ENCODE data around the gene TMEM132D.

Gene TMEM132D

DNA sequence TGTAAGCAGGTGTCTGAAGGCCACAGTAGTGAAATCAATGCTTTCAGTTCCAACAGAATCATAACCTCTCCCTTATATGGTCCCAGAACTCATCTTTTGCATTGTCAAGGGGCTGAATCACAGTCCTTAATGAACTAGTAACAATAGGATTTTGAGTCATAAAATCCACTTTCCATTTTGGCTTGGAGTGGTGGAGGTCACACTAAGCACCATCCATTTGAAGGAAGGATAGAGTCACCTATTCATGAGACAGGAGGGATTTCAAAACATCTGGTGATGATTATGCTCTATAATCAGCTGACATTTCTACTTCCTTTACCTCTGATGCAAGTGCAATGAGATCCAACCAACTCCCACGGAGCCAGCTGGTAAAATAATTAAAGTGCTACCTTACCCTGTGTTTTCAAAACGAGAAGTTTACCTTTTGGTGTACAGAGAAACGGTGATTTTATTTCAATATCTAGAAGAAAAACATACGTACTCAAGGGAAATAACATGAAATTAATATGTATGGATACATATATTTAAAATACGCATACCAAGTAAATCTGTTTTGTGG lies 59.1 kb downstream of the TMEM132D start:
- Histone ChIP-seq H3K9me3 (ENCODE audit: low read length) (no peaks in the 10 kb centered on the region), H3K4me3 (ENCODE audit: low read depth in 1 of 2, low read length in 2 of 2) (no peak overlapping the region), H3K4me1 (ENCODE audit: insufficient read depth, low read length) (no peaks in the 10 kb centered on the region), H3K27me3 (ENCODE audit: control insufficient read depth in 1 of 2, insufficient read depth in 2 of 2, low read length in 2 of 2) (no peaks in the 10 kb centered on the region), H3K9ac (ENCODE audit: low read length) (no peak overlapping the region), H3K27ac (ENCODE audit: low read depth, low read length) (no peak overlapping the region), H3K36me3 (ENCODE audit: insufficient read depth, low read length) (no peaks in the 10 kb centered on the region)

- Histone ChIP-seq H3K9me3 (ENCODE audit: low read length) (no peaks in the 10 kb centered on the region), H3K4me1 (ENCODE audit: insufficient read depth, low read length) (no peaks in the 10 kb centered on the region)
These were observed 62.6 kb downstream of the TMEM132D start for GRCh38 chr12:129841251-129841650.

GRCh38 chr12:129840145-129840884 lies 63.5 kb downstream of the TMEM132D start:
- no peaks in the 10 kb centered on the region for H3K27me3 ChIP-seq (ENCODE audit: control insufficient read depth in 1 of 2, insufficient read depth in 2 of 2, low read length in 2 of 2)
- H3K9me3 ChIP-seq (ENCODE audit: low read length) = no peaks in the 10 kb centered on the region
- H3K4me1 ChIP-seq (ENCODE audit: insufficient read depth, low read length) = no peaks in the 10 kb centered on the region
- no peaks in the 10 kb centered on the region for H3K36me3 ChIP-seq (ENCODE audit: insufficient read depth, low read length)
- no peak overlapping the region for H3K4me3 ChIP-seq (ENCODE audit: low read depth in 1 of 2, low read length in 2 of 2)
- H3K27ac ChIP-seq (ENCODE audit: low read depth, low read length) = no peak overlapping the region
- no peak overlapping the region for H3K9ac ChIP-seq (ENCODE audit: low read length)

More at GRCh38 chr12:129841251-129841650, 62.6 kb downstream of the TMEM132D start:
- Histone ChIP-seq H3K27ac (ENCODE audit: low read depth, low read length) (no peak overlapping the region), H3K4me3 (ENCODE audit: low read depth in 1 of 2, low read length in 2 of 2) (no peak overlapping the region), H3K36me3 (ENCODE audit: insufficient read depth, low read length) (no peaks in the 10 kb centered on the region), H3K9ac (ENCODE audit: low read length) (no peak overlapping the region), H3K27me3 (ENCODE audit: control insufficient read depth in 1 of 2, insufficient read depth in 2 of 2, low read length in 2 of 2) (no peaks in the 10 kb centered on the region)

DNA sequence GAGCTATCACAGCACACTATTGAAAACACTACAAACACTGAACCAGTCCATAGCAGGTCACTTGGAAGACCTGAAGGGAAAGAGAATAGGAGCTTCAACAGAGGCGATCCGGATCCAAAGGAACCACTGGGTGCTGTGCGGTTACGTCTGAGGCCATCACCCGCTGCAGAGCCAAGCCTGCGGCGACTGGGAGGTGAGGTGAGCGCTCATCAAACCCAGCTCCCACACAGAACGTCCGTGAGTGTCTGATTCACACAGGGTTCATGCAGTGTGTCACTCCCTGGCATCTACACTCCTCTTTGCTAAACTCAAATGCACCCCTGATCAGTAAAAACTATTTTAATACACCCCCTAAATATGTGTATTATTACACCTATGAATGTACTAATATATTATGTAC lies 64.1 kb downstream of the TMEM132D start:
- H3K9ac ChIP-seq (ENCODE audit: low read length) = no peak overlapping the region
- no peaks in the 10 kb centered on the region for H3K4me1 ChIP-seq (ENCODE audit: insufficient read depth, low read length)
- no peaks in the 10 kb centered on the region for H3K27me3 ChIP-seq (ENCODE audit: control insufficient read depth in 1 of 2, insufficient read depth in 2 of 2, low read length in 2 of 2)
- no peaks in the 10 kb centered on the region for H3K36me3 ChIP-seq (ENCODE audit: insufficient read depth, low read length)
- no peak overlapping the region for H3K27ac ChIP-seq (ENCODE audit: low read depth, low read length)
- H3K4me3 ChIP-seq (ENCODE audit: low read depth in 1 of 2, low read length in 2 of 2) = no peak overlapping the region
- H3K9me3 ChIP-seq (ENCODE audit: low read length) = no peaks in the 10 kb centered on the region

DNA sequence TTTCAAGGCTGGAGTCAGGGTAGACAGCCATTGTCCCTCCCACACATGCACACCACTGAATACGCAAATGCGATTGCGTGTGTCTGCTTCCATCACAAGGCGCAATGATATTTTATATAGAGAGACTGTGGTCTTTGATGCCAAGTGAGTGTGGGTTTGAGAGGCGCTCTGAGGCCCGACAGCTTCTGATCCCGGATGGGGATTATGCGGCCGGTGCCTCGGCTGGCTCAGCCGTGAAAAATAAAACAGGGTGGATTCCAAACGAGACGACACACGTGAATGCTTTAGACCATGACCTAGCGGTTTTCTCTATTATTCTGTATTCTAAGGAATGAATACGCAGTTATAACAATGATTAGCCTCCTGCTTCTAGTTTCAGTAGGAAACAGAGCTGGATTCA lies 72.5 kb downstream of the TMEM132D start:
- Histone ChIP-seq H3K9ac (ENCODE audit: low read length) (no peak overlapping the region), H3K4me3 (ENCODE audit: low read depth in 1 of 2, low read length in 2 of 2) (no peak overlapping the region), H3K27ac (ENCODE audit: low read depth, low read length) (no peak overlapping the region), H3K9me3 (ENCODE audit: low read length) (no peaks in the 10 kb centered on the region), H3K36me3 (ENCODE audit: insufficient read depth, low read length) (no peaks in the 10 kb centered on the region), H3K27me3 (ENCODE audit: control insufficient read depth in 1 of 2, insufficient read depth in 2 of 2, low read length in 2 of 2) (no peaks in the 10 kb centered on the region), H3K4me1 (ENCODE audit: insufficient read depth, low read length) (no peaks in the 10 kb centered on the region)

DNA sequence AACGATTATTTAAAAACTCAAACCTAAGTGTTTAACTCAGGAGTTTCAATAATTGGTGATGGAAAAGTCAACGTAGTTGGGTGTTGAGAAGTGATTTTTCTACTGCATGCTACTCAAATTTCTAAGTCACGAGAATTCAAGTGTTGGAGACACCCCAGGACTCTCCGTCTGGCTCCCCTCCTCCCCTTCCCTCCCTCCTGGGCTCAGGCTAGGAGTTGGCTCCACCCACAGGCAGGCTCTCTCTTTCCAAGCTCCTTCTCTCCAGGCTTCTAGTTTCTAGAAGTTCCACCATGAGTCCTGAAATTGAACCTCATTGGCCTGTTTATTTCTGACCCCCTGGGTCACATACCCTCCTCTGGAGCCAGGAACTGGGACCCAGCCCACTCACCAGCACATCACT lies 73.0 kb downstream of the TMEM132D start:
- H3K4me3 ChIP-seq (ENCODE audit: low read depth in 1 of 2, low read length in 2 of 2) = no peak overlapping the region
- H3K9me3 ChIP-seq (ENCODE audit: low read length) = no peaks in the 10 kb centered on the region
- no peaks in the 10 kb centered on the region for H3K27me3 ChIP-seq (ENCODE audit: control insufficient read depth in 1 of 2, insufficient read depth in 2 of 2, low read length in 2 of 2)
- H3K9ac ChIP-seq (ENCODE audit: low read length) = no peak overlapping the region
- H3K27ac ChIP-seq (ENCODE audit: low read depth, low read length) = no peak overlapping the region
- no peaks in the 10 kb centered on the region for H3K4me1 ChIP-seq (ENCODE audit: insufficient read depth, low read length)
- no peaks in the 10 kb centered on the region for H3K36me3 ChIP-seq (ENCODE audit: insufficient read depth, low read length)

- H3K36me3 ChIP-seq (ENCODE audit: insufficient read depth, low read length) = no peaks in the 10 kb centered on the region
- no peak overlapping the region for H3K4me3 ChIP-seq (ENCODE audit: low read depth in 1 of 2, low read length in 2 of 2)
- no peaks in the 10 kb centered on the region for H3K4me1 ChIP-seq (ENCODE audit: insufficient read depth, low read length)
- H3K27ac ChIP-seq (ENCODE audit: low read depth, low read length) = no peak overlapping the region
- no peaks in the 10 kb centered on the region for H3K27me3 ChIP-seq (ENCODE audit: control insufficient read depth in 1 of 2, insufficient read depth in 2 of 2, low read length in 2 of 2)
- no peak overlapping the region for H3K9ac ChIP-seq (ENCODE audit: low read length)
- H3K9me3 ChIP-seq (ENCODE audit: low read length) = no peaks in the 10 kb centered on the region
These were observed 75.9 kb downstream of the TMEM132D start for GRCh38 chr12:129827866-129828384.

DNA sequence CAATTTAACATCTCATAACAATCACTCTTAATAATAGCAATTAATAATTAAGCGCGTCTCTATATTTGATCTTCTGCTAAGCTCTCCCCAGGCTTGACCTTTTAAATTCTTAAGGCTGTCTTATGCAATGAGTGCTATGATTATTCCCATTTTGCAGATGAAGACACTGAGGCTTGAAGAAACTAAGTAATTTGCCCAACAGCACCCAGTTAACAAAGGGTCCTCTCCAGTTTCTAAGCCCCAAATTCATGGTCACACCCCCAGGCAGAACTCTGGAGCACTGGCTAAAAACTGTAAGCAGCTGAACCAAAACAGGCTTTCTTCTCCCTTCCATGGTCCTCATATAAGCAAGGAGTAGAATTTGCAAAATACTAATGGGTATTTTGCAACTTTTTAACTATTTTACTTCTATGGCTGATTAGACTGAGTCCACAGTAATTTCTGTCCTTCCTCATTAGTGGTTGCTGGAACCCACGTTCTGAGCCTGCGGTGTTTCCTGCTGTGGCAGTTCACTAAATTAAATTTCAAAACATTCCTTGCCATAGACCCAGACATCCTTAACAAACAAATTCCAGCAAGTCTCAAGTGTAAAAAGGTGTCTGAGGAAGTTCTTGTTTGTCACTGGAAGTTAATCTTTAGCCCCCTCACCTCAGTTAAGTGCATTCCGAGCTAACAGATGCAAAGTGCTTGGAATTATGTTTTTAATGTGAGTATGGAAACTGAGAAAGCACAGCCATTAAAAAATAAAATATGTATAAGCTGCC lies 76.5 kb downstream of the TMEM132D start:
- Histone ChIP-seq H3K27ac (ENCODE audit: low read depth, low read length) (no peak overlapping the region), H3K9ac (ENCODE audit: low read length) (no peak overlapping the region), H3K4me3 (ENCODE audit: low read depth in 1 of 2, low read length in 2 of 2) (no peak overlapping the region), H3K9me3 (ENCODE audit: low read length) (no peaks in the 10 kb centered on the region), H3K27me3 (ENCODE audit: control insufficient read depth in 1 of 2, insufficient read depth in 2 of 2, low read length in 2 of 2) (no peaks in the 10 kb centered on the region), H3K36me3 (ENCODE audit: insufficient read depth, low read length) (no peaks in the 10 kb centered on the region), H3K4me1 (ENCODE audit: insufficient read depth, low read length) (no peaks in the 10 kb centered on the region)

GRCh38 chr12:129826273-129826672 lies 77.6 kb downstream of the TMEM132D start:
- Histone ChIP-seq H3K4me3 (ENCODE audit: low read depth in 1 of 2, low read length in 2 of 2) (no peak overlapping the region), H3K4me1 (ENCODE audit: insufficient read depth, low read length) (no peaks in the 10 kb centered on the region), H3K27ac (ENCODE audit: low read depth, low read length) (no peak overlapping the region), H3K27me3 (ENCODE audit: control insufficient read depth in 1 of 2, insufficient read depth in 2 of 2, low read length in 2 of 2) (no peaks in the 10 kb centered on the region), H3K9ac (ENCODE audit: low read length) (no peak overlapping the region), H3K36me3 (ENCODE audit: insufficient read depth, low read length) (no peaks in the 10 kb centered on the region), H3K9me3 (ENCODE audit: low read length) (no peaks in the 10 kb centered on the region)

DNA sequence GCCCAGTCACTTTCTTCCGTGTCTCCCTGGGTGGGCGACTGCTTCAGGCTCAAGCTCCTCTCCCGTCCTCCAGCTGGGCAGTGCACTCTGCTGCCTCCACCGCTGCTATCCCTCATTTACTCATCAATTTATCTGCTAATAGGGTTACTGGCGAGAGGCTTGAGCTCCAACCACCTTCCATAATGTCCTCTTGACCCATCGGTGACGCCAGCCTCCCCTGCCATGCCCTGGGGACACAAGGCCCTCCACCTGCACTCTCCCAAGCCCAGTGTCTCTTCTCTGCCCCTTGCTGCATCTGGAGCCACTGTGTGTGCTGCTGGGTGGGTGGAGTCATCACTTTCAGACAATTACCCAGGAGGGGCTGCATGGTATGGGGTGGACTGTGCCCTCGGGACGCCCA lies 78.5 kb downstream of the TMEM132D start:
- no peaks in the 10 kb centered on the region for H3K27me3 ChIP-seq (ENCODE audit: control insufficient read depth in 1 of 2, insufficient read depth in 2 of 2, low read length in 2 of 2)
- no peaks in the 10 kb centered on the region for H3K36me3 ChIP-seq (ENCODE audit: insufficient read depth, low read length)
- no peak overlapping the region for H3K4me3 ChIP-seq (ENCODE audit: low read depth in 1 of 2, low read length in 2 of 2)
- H3K27ac ChIP-seq (ENCODE audit: low read depth, low read length) = no peak overlapping the region
- H3K9ac ChIP-seq (ENCODE audit: low read length) = no peak overlapping the region
- no peaks in the 10 kb centered on the region for H3K9me3 ChIP-seq (ENCODE audit: low read length)
- no peaks in the 10 kb centered on the region for H3K4me1 ChIP-seq (ENCODE audit: insufficient read depth, low read length)

GRCh38 chr12:129821964-129822363 lies 81.9 kb downstream of the TMEM132D start:
- H3K27ac ChIP-seq (ENCODE audit: low read depth, low read length) = no peak overlapping the region
- H3K4me1 ChIP-seq (ENCODE audit: insufficient read depth, low read length) = no peaks in the 10 kb centered on the region

More at GRCh38 chr12:129821964-129822363, 81.9 kb downstream of the TMEM132D start:
- H3K9me3 ChIP-seq (ENCODE audit: low read length) = no peaks in the 10 kb centered on the region
- no peaks in the 10 kb centered on the region for H3K36me3 ChIP-seq (ENCODE audit: insufficient read depth, low read length)
- no peak overlapping the region for H3K9ac ChIP-seq (ENCODE audit: low read length)
- H3K27me3 ChIP-seq (ENCODE audit: control insufficient read depth in 1 of 2, insufficient read depth in 2 of 2, low read length in 2 of 2) = no peaks in the 10 kb centered on the region
- no peak overlapping the region for H3K4me3 ChIP-seq (ENCODE audit: low read depth in 1 of 2, low read length in 2 of 2)
